ENCODE data around the gene LCN1.

The LCN1 gene

GRCh38 chr9:135522931-135523330 is 1.7 kb downstream of the LCN1 start:
- Histone ChIP-seq H3K9ac (ENCODE audit: low read depth, low read length, poor library complexity, severe bottlenecking) (no peak overlapping the region), H4K20me1 (ENCODE audit: insufficient read depth, low read length, poor library complexity, severe bottlenecking) (no peaks in the 10 kb centered on the region), H3K4me1 (ENCODE audit: insufficient read depth, low read length, poor library complexity, severe bottlenecking) (no peaks in the 10 kb centered on the region), H3K4me2 (ENCODE audit: low read depth, low read length, poor library complexity, severe bottlenecking) (no peak overlapping the region), H2AFZ (ENCODE audit: low read length) (no peak overlapping the region), H3K4me3 (ENCODE audit: low read length, poor library complexity, severe bottlenecking) (no peak overlapping the region), H3K9me2 (replicated peaks; ENCODE audit: low read depth, low read length) (no peaks in the 10 kb centered on the region), H3F3A (ENCODE audit: low read depth) (no peaks in the 10 kb centered on the region), H3K27me3 (ENCODE audit: insufficient read depth, low read length, poor library complexity, severe bottlenecking) (no peaks in the 10 kb centered on the region), H3K79me2 (ENCODE audit: insufficient read depth, low read length) (no peaks in the 10 kb centered on the region), H3K9me3 (ENCODE audit: insufficient read depth, low read depth, low read length) (peaks cover 3% of the 10 kb centered on the region; the same call in 1 of the 2 replicates), H3K36me3 (ENCODE audit: insufficient read depth, low read length) (no peaks in the 10 kb centered on the region)
- no peak for TF ChIP-seq EZH2phosphoT487 (IDR thresholded peaks at IDR 0.05; ENCODE audit: borderline replicate concordance)
- no peak for TF ChIP-seq CTCF (conservative IDR thresholded peaks at IDR 0.05; ENCODE audit: low read length)

GRCh38 chr9:135523521-135524129 is 2.4 kb downstream of the LCN1 start:
- Histone ChIP-seq H2AFZ (ENCODE audit: low read length) (no peak overlapping the region), H4K20me1 (ENCODE audit: insufficient read depth, low read length, poor library complexity, severe bottlenecking) (no peaks in the 10 kb centered on the region), H3K79me2 (ENCODE audit: insufficient read depth, low read length) (no peaks in the 10 kb centered on the region), H3K9ac (ENCODE audit: low read depth, low read length, poor library complexity, severe bottlenecking) (no peak overlapping the region), H3F3A (ENCODE audit: low read depth) (no peaks in the 10 kb centered on the region), H3K4me1 (ENCODE audit: insufficient read depth, low read length, poor library complexity, severe bottlenecking) (no peaks in the 10 kb centered on the region), H3K4me2 (ENCODE audit: low read depth, low read length, poor library complexity, severe bottlenecking) (no peak overlapping the region), H3K27me3 (ENCODE audit: insufficient read depth, low read length, poor library complexity, severe bottlenecking) (no peaks in the 10 kb centered on the region), H3K36me3 (ENCODE audit: insufficient read depth, low read length) (no peaks in the 10 kb centered on the region), H3K9me2 (replicated peaks; ENCODE audit: low read depth, low read length) (no peaks in the 10 kb centered on the region), H3K4me3 (ENCODE audit: low read length, poor library complexity, severe bottlenecking) (no peak overlapping the region), H3K9me3 (ENCODE audit: insufficient read depth, low read depth, low read length) (peaks cover 3% of the 10 kb centered on the region; the same call in 1 of the 2 replicates)
- TF ChIP-seq CTCF (conservative IDR thresholded peaks at IDR 0.05; ENCODE audit: low read length): no peak
- TF ChIP-seq EZH2phosphoT487 (IDR thresholded peaks at IDR 0.05; ENCODE audit: borderline replicate concordance): no peak

- Histone ChIP-seq H4K20me1 (ENCODE audit: insufficient read depth, low read length, poor library complexity, severe bottlenecking) (no peaks in the 10 kb centered on the region), H2AFZ (ENCODE audit: low read length) (no peak overlapping the region)
Measured at GRCh38 chr9:135524130-135524861, 3.1 kb downstream of the LCN1 start.

More at GRCh38 chr9:135524130-135524861, 3.1 kb downstream of the LCN1 start:
- Histone ChIP-seq H3K9me2 (replicated peaks; ENCODE audit: low read depth, low read length) (no peaks in the 10 kb centered on the region), H3K9me3 (ENCODE audit: insufficient read depth, low read depth, low read length) (peaks cover 3% of the 10 kb centered on the region; the same call in 1 of the 2 replicates), H3F3A (ENCODE audit: low read depth) (no peaks in the 10 kb centered on the region), H3K4me2 (ENCODE audit: low read depth, low read length, poor library complexity, severe bottlenecking) (no peak overlapping the region), H3K4me3 (ENCODE audit: low read length, poor library complexity, severe bottlenecking) (no peak overlapping the region), H3K79me2 (ENCODE audit: insufficient read depth, low read length) (no peaks in the 10 kb centered on the region), H3K9ac (ENCODE audit: low read depth, low read length, poor library complexity, severe bottlenecking) (no peak overlapping the region), H3K4me1 (ENCODE audit: insufficient read depth, low read length, poor library complexity, severe bottlenecking) (no peaks in the 10 kb centered on the region), H3K27me3 (ENCODE audit: insufficient read depth, low read length, poor library complexity, severe bottlenecking) (no peaks in the 10 kb centered on the region), H3K36me3 (ENCODE audit: insufficient read depth, low read length) (no peaks in the 10 kb centered on the region)
- no peak for TF ChIP-seq EZH2phosphoT487 (IDR thresholded peaks at IDR 0.05; ENCODE audit: borderline replicate concordance)
- TF ChIP-seq CTCF (conservative IDR thresholded peaks at IDR 0.05; ENCODE audit: low read length): no peak
